ENCODE data around the gene NBEA. TPM values are rescaled to one million over a fixed set of nuclear protein-coding genes. Genes with fewer than 3 reads are reported as not detected.
A peak's percentile ranks its signal among the peaks of the same experiment; 100 is the strongest.
"Not testable (repeated sequence)": the region's sequence is repeated elsewhere in the genome, so short reads cannot be mapped to it uniquely, and the experiment has no call there.

NBEA gene
- total and polyA plus RNA-seq, 7 donors = 0.46 to 47.6 (median 38.0) TPM

GRCh38 chr13:35388441-35389355 is 446.6 kb downstream of the NBEA start:
- 63 to 82% methylated on average over 5 of the region's 5 CpGs for WGBS, 2 donors
- Histone ChIP-seq H3K4me3 (peak overlapping the region in 1 of 4 donors; percentile 11), H3K9me3 (no peaks in the 10 kb centered on the region), H3K27ac (no peak overlapping the region), H3K36me3 (no peaks in the 10 kb centered on the region), H3K27me3 (no peaks in the 10 kb centered on the region), H3K4me1 (peaks cover 0 to 16% (median 0%) of the 10 kb centered on the region in 4 donors)
- intact Hi-C loops (cut with DNase I) = no loop called here
- TF ChIP-seq EP300 (IDR thresholded peaks at IDR 0.05) (no peak), POLR2AphosphoS5 (IDR thresholded peaks at IDR 0.05) (no peak)
- DNase-seq = no peak

GRCh38 chr13:35389535-35389934 is 447.5 kb downstream of the NBEA start:
- H3K36me3 ChIP-seq = no peaks in the 10 kb centered on the region
- no peak overlapping the region for H3K27ac ChIP-seq
- H3K27me3 ChIP-seq = no peaks in the 10 kb centered on the region
- intact Hi-C loops (cut with DNase I) = no loop called here
- H3K4me1 ChIP-seq = peaks cover 0 to 16% (median 0%) of the 10 kb centered on the region in 4 donors
- H3K4me3 ChIP-seq = no peak overlapping the region
- DNase-seq = no peak
- TF ChIP-seq EP300 (IDR thresholded peaks at IDR 0.05) = no peak
- no peak for TF ChIP-seq POLR2A (IDR thresholded peaks at IDR 0.05)
- H3K9me3 ChIP-seq = no peaks in the 10 kb centered on the region

GRCh38 chr13:35392768-35393167 is 450.7 kb downstream of the NBEA start:
- Histone ChIP-seq H3K4me1 (peaks cover 0 to 16% (median 0%) of the 10 kb centered on the region in 4 donors), H3K9me3 (no peaks in the 10 kb centered on the region), H3K36me3 (no peaks in the 10 kb centered on the region), H3K27ac (no peak overlapping the region), H3K4me3 (no peak overlapping the region), H3K27me3 (no peaks in the 10 kb centered on the region)
- intact Hi-C loops (cut with DNase I) = no loop called here
- 87 to 95% methylated on average over 2 of the region's 2 CpGs for WGBS, 2 donors
- no peak for TF ChIP-seq POLR2A (IDR thresholded peaks at IDR 0.05)
- TF ChIP-seq POLR2AphosphoS5 (IDR thresholded peaks at IDR 0.05) = no peak
- no peak for TF ChIP-seq EP300 (IDR thresholded peaks at IDR 0.05)
- no peak for TF ChIP-seq CTCF (IDR thresholded peaks at IDR 0.05)
- no peak for DNase-seq

- no peak overlapping the region for H3K4me3 ChIP-seq
- 77 to 87% methylated on average over 2 of the region's 2 CpGs for WGBS, 2 donors
These were observed 451.8 kb downstream of the NBEA start for GRCh38 chr13:35393886-35394285.

GRCh38 chr13:35408285-35408684 is 466.2 kb downstream of the NBEA start:
- H3K4me3 ChIP-seq; H3K27me3 ChIP-seq; H3K9me3 ChIP-seq; intact Hi-C loops (cut with DNase I); H3K36me3 ChIP-seq; H3K27ac ChIP-seq; H3K4me1 ChIP-seq; DNase-seq: not testable (repeated sequence)
- 18 to 76% methylated on average over 2 of the region's 2 CpGs for WGBS, 2 donors

More at GRCh38 chr13:35393886-35394285, 451.8 kb downstream of the NBEA start:
- no peak for DNase-seq
- TF ChIP-seq CTCF (IDR thresholded peaks at IDR 0.05) = no peak
- TF ChIP-seq EP300 (IDR thresholded peaks at IDR 0.05) = no peak
- TF ChIP-seq POLR2AphosphoS5 (IDR thresholded peaks at IDR 0.05) = no peak
- no peak for TF ChIP-seq POLR2A (IDR thresholded peaks at IDR 0.05)
- intact Hi-C loops (cut with DNase I) = no loop called here
- H3K27ac ChIP-seq = no peak overlapping the region
- H3K4me1 ChIP-seq = peaks cover 0 to 7% (median 0%) of the 10 kb centered on the region in 4 donors
- H3K9me3 ChIP-seq = peaks cover 0 to 3% (median 0%) of the 10 kb centered on the region in 4 donors
- no peaks in the 10 kb centered on the region for H3K27me3 ChIP-seq
- no peaks in the 10 kb centered on the region for H3K36me3 ChIP-seq

DNA sequence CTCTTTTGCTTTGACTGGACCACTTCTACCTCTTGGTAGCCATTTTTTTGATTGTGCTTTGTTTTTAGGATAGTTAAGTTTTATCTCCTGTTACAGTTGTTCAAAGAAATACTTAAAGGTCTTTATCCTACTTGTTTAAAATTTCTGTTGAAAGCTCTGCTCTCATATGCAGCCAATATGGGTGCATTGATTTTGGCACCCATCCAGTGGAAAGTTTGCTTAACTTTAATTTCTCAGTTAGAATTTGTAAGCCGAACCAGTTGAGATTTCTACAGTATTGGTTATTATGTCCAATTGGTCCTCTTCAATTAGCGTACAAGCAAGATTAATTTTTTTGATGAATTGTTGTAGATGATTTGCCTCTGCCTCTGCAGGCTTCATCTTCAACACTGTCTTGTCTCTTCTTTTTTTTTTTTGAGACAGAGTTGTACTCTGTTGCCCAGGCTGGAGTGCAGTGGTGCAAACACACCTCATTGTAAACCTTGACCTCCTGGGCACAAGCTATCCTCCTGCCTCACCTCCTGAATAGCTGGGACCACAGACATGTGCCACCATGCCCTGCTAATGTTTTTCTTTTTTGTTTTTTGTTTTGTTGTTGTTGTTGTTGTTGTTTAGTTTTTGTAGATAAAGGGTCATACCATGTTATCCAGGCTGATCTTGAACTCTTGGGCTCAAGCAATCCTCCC is 469.1 kb downstream of the NBEA start:
- intact Hi-C loops (cut with DNase I) = no loop called here
- H3K4me1 ChIP-seq = no peaks in the 10 kb centered on the region
- no peak for DNase-seq
- no peak overlapping the region for H3K27ac ChIP-seq
- H3K27me3 ChIP-seq = no peaks in the 10 kb centered on the region
- no peak overlapping the region for H3K4me3 ChIP-seq
- H3K36me3 ChIP-seq = no peaks in the 10 kb centered on the region
- 93% methylated on average over 2 of the region's 2 CpGs for WGBS, 2 donors
- TF ChIP-seq POLR2AphosphoS5 (IDR thresholded peaks at IDR 0.05) (no peak), CTCF (IDR thresholded peaks at IDR 0.05) (no peak), POLR2A (IDR thresholded peaks at IDR 0.05) (no peak), EP300 (IDR thresholded peaks at IDR 0.05) (no peak)
- no peaks in the 10 kb centered on the region for H3K9me3 ChIP-seq

Data from sigmoid colon (tissue), 7 donors.